ENCODE measurements around the gene CTSE. TPM values are rescaled to one million over a fixed set of nuclear protein-coding genes. Genes with fewer than 3 reads are reported as not detected.
A peak's percentile ranks its signal among the peaks of the same experiment; 100 is the strongest.

CTSE gene
- total RNA-seq, 1 experiment from 2014 or later, result not detected

DNA sequence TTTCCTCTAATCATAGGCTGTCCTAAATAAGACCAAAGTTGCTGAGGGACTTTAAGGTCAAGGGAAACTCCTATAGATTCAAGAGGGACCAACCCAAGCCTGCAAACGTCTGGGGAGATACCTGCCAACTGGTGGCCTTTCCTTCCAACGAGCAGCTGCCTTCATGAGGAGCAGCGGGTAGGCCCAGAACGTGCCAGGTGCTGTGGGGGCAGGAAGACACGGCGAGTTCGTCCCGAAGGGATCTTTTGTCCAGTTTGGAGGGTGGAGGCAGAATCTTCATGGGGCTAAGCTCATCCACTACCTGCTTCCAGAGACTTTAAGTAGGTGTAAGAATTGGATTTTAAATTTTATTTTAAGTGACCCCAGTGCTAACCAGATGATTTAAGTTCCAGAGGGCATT is 54.5 kb downstream of the CTSE start:
- no peak for DNase-seq
- Histone ChIP-seq H3K36me3 (replicated peaks; ENCODE audit: control insufficient read depth, insufficient read depth, low read length) (no peaks in the 10 kb centered on the region), H3K4me3 (ENCODE audit: insufficient read depth, low read depth, low read length) (no peak overlapping the region), H3K27me3 (ENCODE audit: control insufficient read depth, insufficient read depth, low read length) (no peaks in the 10 kb centered on the region; the same call in 1 of the 2 replicates)

DNA sequence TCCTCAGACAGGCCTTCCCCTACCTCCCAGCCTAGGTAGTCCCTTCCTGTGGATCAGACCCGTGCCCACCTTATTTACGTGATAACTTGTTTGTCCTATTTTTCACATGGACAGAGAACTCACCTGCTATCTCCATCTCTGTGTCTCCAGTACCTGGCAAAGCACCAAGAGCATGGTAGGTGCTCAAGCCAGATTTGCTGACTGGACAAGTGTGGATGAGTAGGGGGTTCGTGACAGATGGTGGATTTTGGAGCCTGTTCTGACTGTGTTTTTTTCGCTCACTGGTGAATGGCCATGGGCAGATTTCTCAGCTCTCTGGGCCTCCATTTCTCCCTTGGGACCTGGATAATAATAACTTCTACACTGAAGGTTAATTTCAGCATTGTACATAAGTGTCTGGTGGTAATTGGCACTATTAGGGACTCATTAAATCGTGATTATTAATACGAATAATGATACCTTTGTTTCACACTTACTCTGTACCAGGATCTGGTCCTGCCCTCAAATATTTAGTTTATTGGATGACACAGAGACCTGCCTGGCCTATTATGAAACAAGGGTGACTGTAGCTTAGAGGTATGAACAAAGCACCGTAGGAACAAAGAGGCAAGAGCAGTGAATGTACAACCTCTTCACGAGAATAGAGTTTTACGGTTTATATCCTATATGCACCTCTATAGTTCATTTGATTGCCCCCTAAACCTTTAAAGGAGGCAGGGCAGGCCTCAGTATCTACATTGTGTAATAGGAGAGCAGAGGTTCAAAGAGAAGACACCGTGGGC is 56.0 kb downstream of the CTSE start:
- no peaks in the 10 kb centered on the region for H3K36me3 ChIP-seq (replicated peaks; ENCODE audit: control insufficient read depth, insufficient read depth, low read length)
- no peak overlapping the region for H3K4me3 ChIP-seq (ENCODE audit: insufficient read depth, low read depth, low read length)
- DNase-seq, result no peak
- H3K27me3 ChIP-seq (ENCODE audit: control insufficient read depth, insufficient read depth, low read length), result no peaks in the 10 kb centered on the region; the same call in 1 of the 2 replicates

GRCh38 chr1:205965036-205965884 is 58.4 kb downstream of the CTSE start:
- no peaks in the 10 kb centered on the region for H3K36me3 ChIP-seq (replicated peaks; ENCODE audit: control insufficient read depth, insufficient read depth, low read length)
- DNase-seq, result peak; percentile 57
- H3K27me3 ChIP-seq (ENCODE audit: control insufficient read depth, insufficient read depth, low read length), result no peaks in the 10 kb centered on the region; the same call in 1 of the 2 replicates
- H3K4me3 ChIP-seq (ENCODE audit: insufficient read depth, low read depth, low read length), result no peak overlapping the region

GRCh38 chr1:205963352-205964155 is 60.1 kb downstream of the CTSE start:
- no peak for DNase-seq
- H3K4me3 ChIP-seq (ENCODE audit: insufficient read depth, low read depth, low read length), result no peak overlapping the region
- H3K27me3 ChIP-seq (ENCODE audit: control insufficient read depth, insufficient read depth, low read length), result no peaks in the 10 kb centered on the region; the same call in 1 of the 2 replicates
- H3K36me3 ChIP-seq (replicated peaks; ENCODE audit: control insufficient read depth, insufficient read depth, low read length), result no peaks in the 10 kb centered on the region

DNA sequence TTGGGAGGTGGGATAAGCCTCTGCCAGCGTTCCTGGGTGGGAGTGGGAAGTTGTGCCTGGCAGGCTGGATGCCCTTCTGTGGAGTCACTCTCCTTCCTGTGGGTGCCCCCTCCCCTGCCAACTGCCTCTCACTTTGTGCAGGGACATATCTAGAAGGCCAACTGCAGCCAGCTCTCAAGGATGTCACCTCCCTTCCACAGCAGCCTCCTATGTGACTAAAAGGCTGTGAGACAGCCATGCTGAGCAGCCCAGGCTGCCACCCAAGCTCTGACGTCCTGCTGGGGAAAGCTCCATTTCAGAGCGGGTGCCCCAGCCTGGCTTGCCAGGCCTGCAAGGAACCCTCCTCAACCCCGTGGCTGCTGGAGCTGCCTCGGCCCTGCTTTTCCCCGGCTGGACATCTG is 60.9 kb downstream of the CTSE start:
- H3K36me3 ChIP-seq (replicated peaks; ENCODE audit: control insufficient read depth, insufficient read depth, low read length), result no peaks in the 10 kb centered on the region
- DNase-seq, result no peak
- no peaks in the 10 kb centered on the region for H3K27me3 ChIP-seq (ENCODE audit: control insufficient read depth, insufficient read depth, low read length)
- H3K4me3 ChIP-seq (ENCODE audit: insufficient read depth, low read depth, low read length), result no peak overlapping the region

DNA sequence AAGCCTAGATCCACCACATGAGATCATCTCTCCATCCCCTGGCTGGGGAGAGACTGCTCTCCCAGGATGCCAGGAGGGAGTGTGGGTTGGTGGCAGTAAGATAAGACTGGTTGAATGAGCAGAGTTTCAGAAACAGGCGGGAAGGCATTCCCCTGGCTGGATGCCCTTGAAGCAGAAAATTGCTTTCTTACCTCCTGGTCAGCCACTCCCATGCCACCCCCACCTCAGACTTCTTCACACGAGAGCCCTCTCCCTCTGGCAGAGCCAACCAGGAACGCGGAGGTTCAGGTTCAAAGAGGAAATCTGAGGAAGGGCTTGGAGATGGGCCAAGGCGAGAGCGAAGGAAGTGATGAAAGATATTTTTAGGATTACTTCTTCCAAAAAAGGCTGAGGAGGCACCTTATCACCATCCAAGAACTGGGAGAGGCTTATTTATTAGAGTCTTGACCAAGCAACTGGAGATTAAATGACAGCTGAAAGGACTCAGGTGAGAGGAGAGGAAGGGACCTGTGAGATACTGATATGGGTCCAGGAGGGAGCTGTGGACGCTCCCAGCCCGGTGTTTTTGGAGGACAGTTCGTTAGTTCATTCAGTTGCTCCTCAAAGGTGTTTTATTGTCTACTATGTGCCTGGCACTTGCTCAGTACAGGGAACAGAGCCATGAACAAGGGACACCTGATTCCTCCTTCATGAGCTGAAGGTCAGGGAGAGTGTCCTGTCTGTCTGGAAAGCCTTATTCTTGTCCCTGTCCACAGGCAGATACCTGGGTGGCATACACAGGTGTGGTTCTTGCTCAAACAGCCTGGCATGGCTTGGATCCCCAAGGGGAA is 61.5 kb downstream of the CTSE start:
- H3K36me3 ChIP-seq (replicated peaks; ENCODE audit: control insufficient read depth, insufficient read depth, low read length), result no peaks in the 10 kb centered on the region
- DNase-seq, result no peak
- H3K4me3 ChIP-seq (ENCODE audit: insufficient read depth, low read depth, low read length), result no peak overlapping the region
- H3K27me3 ChIP-seq (ENCODE audit: control insufficient read depth, insufficient read depth, low read length), result no peaks in the 10 kb centered on the region

GRCh38 chr1:205961405-205961804 is 62.3 kb downstream of the CTSE start:
- no peak overlapping the region for H3K4me3 ChIP-seq (ENCODE audit: insufficient read depth, low read depth, low read length)
- no peaks in the 10 kb centered on the region for H3K36me3 ChIP-seq (replicated peaks; ENCODE audit: control insufficient read depth, insufficient read depth, low read length)
- H3K27me3 ChIP-seq (ENCODE audit: control insufficient read depth, insufficient read depth, low read length), result no peaks in the 10 kb centered on the region
- no peak for DNase-seq

- Histone ChIP-seq H3K27me3 (ENCODE audit: control insufficient read depth, insufficient read depth, low read length) (no peaks in the 10 kb centered on the region), H3K36me3 (replicated peaks; ENCODE audit: control insufficient read depth, insufficient read depth, low read length) (no peaks in the 10 kb centered on the region), H3K4me3 (ENCODE audit: insufficient read depth, low read depth, low read length) (no peak overlapping the region)
- no peak for DNase-seq
These were observed 63.9 kb downstream of the CTSE start for GRCh38 chr1:205959789-205960188.

Other genes with a start within 250 kb of the CTSE start
- 7.6 and 10.7 TPM in 2 replicates for gene RAB29, start 248.4 kb downstream of the CTSE start, total RNA-seq (2014; rRNA removed; shearing (Covaris generic))
- gene SLC41A1, start 210.7 kb downstream of the CTSE start, total RNA-seq (2014; rRNA removed; shearing (Covaris generic)), result 23.3 and 23.5 TPM in 2 replicates
- not detected in 2 replicates for gene PM20D1, start 173.8 kb downstream of the CTSE start, total RNA-seq (2014; rRNA removed; shearing (Covaris generic))
- gene SLC26A9, start 80.4 kb downstream of the CTSE start, total RNA-seq (2014; rRNA removed; shearing (Covaris generic)), result not detected in 2 replicates
- gene RAB7B, start 20.5 kb downstream of the CTSE start, total RNA-seq (2014; rRNA removed; shearing (Covaris generic)), result not detected in 2 replicates
- gene RHEX, start 29.3 kb upstream of the CTSE start, total RNA-seq (2014; rRNA removed; shearing (Covaris generic)), result not detected in 2 replicates
- not detected in 2 replicates for gene AVPR1B, start 93.5 kb upstream of the CTSE start, total RNA-seq (2014; rRNA removed; shearing (Covaris generic))
- gene FAM72A, start 178.9 kb upstream of the CTSE start, total RNA-seq (2014; rRNA removed; shearing (Covaris generic)), result 21.8 and 35.3 TPM in 2 replicates
- 66.8 and 82.9 TPM in 2 replicates for gene SRGAP2, start 179.6 kb upstream of the CTSE start, total RNA-seq (2014; rRNA removed; shearing (Covaris generic))